Endothelial cell of umbilical vein (primary cell): ENCODE data around the gene CRCP. TPM values are rescaled to one million over a fixed set of nuclear protein-coding genes. Genes with fewer than 3 reads are reported as not detected.

Source experiments
- BruUV-seq: library from RNA; stranded (reverse); fragments of 400-500 nt; replicated peaks from 2 replicates; lab custom pipeline; 2021; lab: Mats Ljungman, UMichigan
- CTCF ChIA-PET: fragments of 300-600, 350-600 bp; sonication (Branson Sonifier 250); formaldehyde crosslinking; loops from one replicate; lab custom pipeline; 2021; ENCODE audit warnings: antibody characterized with exemption, inconsistent platforms; lab: Charles Lee
- POLR2A ChIA-PET: fragments of 300-600, 350-600 bp; sonication (Branson Sonifier 250); formaldehyde crosslinking; loops from one replicate; lab custom pipeline; 2021; ENCODE audit warnings: antibody characterized with exemption, inconsistent platforms; lab: Charles Lee
- DNase-seq: peaks from one replicate; pipeline ENCODE4 v3.0.0-alpha.2; 2011; ENCODE audit warnings: low read depth, low spot score
- FAIRE-seq: peaks from 2 replicates; lab custom pipeline; 2011; peaks lifted over from hg19 to GRCh38; lab: Jason Lieb, UNC
- H2AFZ ChIP-seq: 2 replicates; pipeline ENCODE4 v1.6.0; 2012; ENCODE audit warnings: low read depth, low read length, control low read depth, inconsistent platforms
- H3K27ac ChIP-seq: 2 replicates; pipeline ENCODE4 v1.5.1; 2011; ENCODE audit warnings: low read depth, mild to moderate bottlenecking, control low read depth, low read length, moderate library complexity; ENCODE audit not compliant: insufficient read depth
- H3K27me3 ChIP-seq, 2 experiments: 2 replicates each; pipeline versions ENCODE4 v1.6.0 to v1.6.1; 2011; ENCODE audit warnings: low read length in 2 of 2, mixed read lengths in 1 of 2; ENCODE audit not compliant: control insufficient read depth in 2 of 2, insufficient read depth in 2 of 2
- H3K36me3 ChIP-seq, 2 experiments: 2 replicates in 1 of 2; 3 replicates in 1 of 2; pipeline ENCODE4 v1.5.1; 2011; ENCODE audit warnings: low read length in 2 of 2, mild to moderate bottlenecking in 1 of 2, moderate library complexity in 1 of 2; ENCODE audit not compliant: control insufficient read depth in 2 of 2, insufficient read depth in 2 of 2; ENCODE audit errors: extremely low read depth in 1 of 2
- H3K4me1 ChIP-seq: 3 replicates; pipeline ENCODE4 v1.5.1; 2011; ENCODE audit warnings: mild to moderate bottlenecking, low read length; ENCODE audit not compliant: control insufficient read depth, insufficient read depth; ENCODE audit errors: extremely low read depth
- H3K4me2 ChIP-seq: 2 replicates; pipeline ENCODE4 v1.6.1; 2011; ENCODE audit warnings: low read length, control low read depth, mixed read lengths; ENCODE audit not compliant: insufficient read depth
- H3K4me3 ChIP-seq, 3 experiments: fragments of 200-600 bp in 1 of 3; sonication (generic), shearing (Covaris generic) in 1 of 3; replicated peaks in 1 of 3; 2 replicates each; pipeline ENCODE4 v1.5.1; 2011 to 2016; ENCODE audit warnings: control low read depth in 3 of 3, low read length in 3 of 3, mild to moderate bottlenecking in 2 of 3, inconsistent platforms in 1 of 3, low read depth in 1 of 3, moderate library complexity in 1 of 3; ENCODE audit not compliant: insufficient read depth in 1 of 3
- H3K79me2 ChIP-seq: 2 replicates; pipeline ENCODE4 v1.6.0; 2012; ENCODE audit warnings: low read length, inconsistent platforms; ENCODE audit not compliant: control insufficient read depth, insufficient read depth
- H3K9ac ChIP-seq: replicated peaks from 2 replicates; pipeline ENCODE3; 2011; ENCODE audit warnings: low read length, control low read depth; ENCODE audit not compliant: insufficient read depth; ENCODE audit errors: extremely low read depth
- H3K9me1 ChIP-seq: replicated peaks from 3 replicates; pipeline ENCODE4 v1.6.0; 2011; ENCODE audit warnings: mild to moderate bottlenecking, low read length; ENCODE audit not compliant: control insufficient read depth, insufficient read depth; ENCODE audit errors: extremely low read depth
- H3K9me3 ChIP-seq: replicated peaks from 2 replicates; pipeline ENCODE4 v1.5.1; 2012; ENCODE audit warnings: low read length, inconsistent platforms; ENCODE audit not compliant: control insufficient read depth, insufficient read depth
- H4K20me1 ChIP-seq: replicated peaks from 2 replicates; pipeline ENCODE3; 2011; ENCODE audit warnings: mild to moderate bottlenecking, low read length; ENCODE audit not compliant: control insufficient read depth, insufficient read depth; ENCODE audit errors: extremely low read depth
- FOS ChIP-seq: IDR thresholded peaks from 2 replicates; pipeline ENCODE4 v1.6.1; 2011; ENCODE audit warnings: mild to moderate bottlenecking, low read length, moderate library complexity, borderline replicate concordance; ENCODE audit not compliant: insufficient read depth
- GATA2 ChIP-seq: IDR thresholded peaks from 2 replicates; pipeline ENCODE4 v1.7.0; 2011; ENCODE audit warnings: low read depth, mild to moderate bottlenecking, moderate library complexity, mixed read lengths, low read length; ENCODE audit not compliant: insufficient read length, insufficient read depth
- JUN ChIP-seq: IDR thresholded peaks from 2 replicates; pipeline ENCODE4 v1.6.1; 2011; ENCODE audit warnings: borderline replicate concordance, low read depth; ENCODE audit not compliant: insufficient read length, insufficient read depth
- MYC ChIP-seq: IDR thresholded peaks from one replicate; pipeline ENCODE4 v1.6.1; 2011; ENCODE audit warnings: mild to moderate bottlenecking, low read depth, low read length
- POLR2A ChIP-seq: IDR thresholded peaks from 2 replicates; pipeline ENCODE4 v1.6.1; 2012; ENCODE audit warnings: low read depth, mild to moderate bottlenecking, control low read depth, low read length
- POLR2AphosphoS5 ChIP-seq: IDR thresholded peaks from 2 replicates; pipeline ENCODE4 v1.6.1; 2012; ENCODE audit warnings: low read depth, mild to moderate bottlenecking, control low read depth, low read length, moderate library complexity; ENCODE audit not compliant: insufficient read depth
- dilution Hi-C: fragments of 300-500 bp; cut with MboI; formaldehyde crosslinking; loops from one replicate; pipeline ENCODE4 v1.15.0; 2019; ENCODE audit warnings: low sequenced_read_pairs; ENCODE audit not compliant: extremely low pct_ligation_motif_present
- intact Hi-C: fragments of 100-400 bp; cut with micrococcal nuclease; formaldehyde crosslinking; loops from one replicate; pipeline ENCODE4 v1.10.0; 2022
- polyA plus RNA-seq, 4 experiments: library from polyadenylated mRNA; depleted of rRNA in 3 of 4; stranded (reverse) in 3 of 4; unstranded in 1 of 4; fragments of >200 nt; gene quantifications; 2 replicates each; pipeline versions ENCODE4 v1.2.1 to v1.2.3, GENCODE V29; 2011 to 2012; ENCODE audit warnings: missing spikeins in 1 of 4
- total RNA-seq: library from RNA; stranded (reverse); gene quantifications from 2 replicates; pipeline ENCODE4 v1.2.3, GENCODE V29; 2021
- TF ChIP-seq, protein P1 (sequence below), 2 donors: IDR thresholded peaks; 1 replicate in 1 of 2; 2 replicates in 1 of 2; pipeline ENCODE4 v1.5.1; 2011; ENCODE audit warnings: low read length in 2 of 2, mild to moderate bottlenecking in 2 of 2, moderate library complexity in 2 of 2, control low read depth in 1 of 2, inconsistent platforms in 1 of 2, low read depth in 1 of 2; ENCODE audit not compliant: insufficient read depth in 1 of 2; ENCODE audit errors: extremely low read depth in 1 of 2
- TF ChIP-seq, protein P2 (sequence below): IDR thresholded peaks from 2 replicates; pipeline ENCODE4 v1.6.1; 2011; ENCODE audit not compliant: insufficient read depth, insufficient read length

Gene CRCP
- total and polyA plus RNA-seq, 2 donors (not counting 3 experiments of a cell fraction or from before 2014, with no cell fraction given), result 14.2 to 29.7 TPM

DNA sequence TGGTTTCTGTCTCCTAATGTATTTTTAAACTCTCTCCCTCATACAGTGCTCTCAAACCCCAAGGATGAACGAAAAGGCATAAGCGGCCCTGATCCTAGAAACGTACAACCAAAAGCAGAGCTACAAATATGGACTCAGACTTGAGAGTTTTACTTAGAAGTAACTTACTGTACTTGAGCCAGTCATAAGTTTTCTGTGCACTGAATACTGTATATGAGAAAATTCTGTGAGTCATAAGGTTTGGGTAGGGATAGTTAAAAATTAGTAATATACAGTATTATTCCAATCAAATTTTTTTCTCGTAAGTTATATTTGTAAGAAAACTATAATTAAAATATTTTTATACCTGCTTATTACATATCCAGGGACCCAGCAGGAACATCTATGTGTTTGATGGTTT lies 44.9 kb upstream of the CRCP start:
- no peak overlapping the region for H3K27ac ChIP-seq
- intact Hi-C loops (no loop called here), dilution Hi-C loops (no loop called here)
- no peaks in the 10 kb centered on the region for H3K4me1 ChIP-seq
- no peaks in the 10 kb centered on the region for H4K20me1 ChIP-seq
- no TSS peak for BruUV-seq
- DNase-seq, result no peak
- H3K9me3 ChIP-seq, result no peaks in the 10 kb centered on the region
- no peaks in the 10 kb centered on the region for H3K79me2 ChIP-seq
- no peak overlapping the region for H2AFZ ChIP-seq
- TF ChIP-seq FOS (no peak), GATA2 (no peak), POLR2A (no peak), MYC (no peak), POLR2AphosphoS5 (no peak), JUN (no peak)
- TF ChIP-seq, protein P1, sequence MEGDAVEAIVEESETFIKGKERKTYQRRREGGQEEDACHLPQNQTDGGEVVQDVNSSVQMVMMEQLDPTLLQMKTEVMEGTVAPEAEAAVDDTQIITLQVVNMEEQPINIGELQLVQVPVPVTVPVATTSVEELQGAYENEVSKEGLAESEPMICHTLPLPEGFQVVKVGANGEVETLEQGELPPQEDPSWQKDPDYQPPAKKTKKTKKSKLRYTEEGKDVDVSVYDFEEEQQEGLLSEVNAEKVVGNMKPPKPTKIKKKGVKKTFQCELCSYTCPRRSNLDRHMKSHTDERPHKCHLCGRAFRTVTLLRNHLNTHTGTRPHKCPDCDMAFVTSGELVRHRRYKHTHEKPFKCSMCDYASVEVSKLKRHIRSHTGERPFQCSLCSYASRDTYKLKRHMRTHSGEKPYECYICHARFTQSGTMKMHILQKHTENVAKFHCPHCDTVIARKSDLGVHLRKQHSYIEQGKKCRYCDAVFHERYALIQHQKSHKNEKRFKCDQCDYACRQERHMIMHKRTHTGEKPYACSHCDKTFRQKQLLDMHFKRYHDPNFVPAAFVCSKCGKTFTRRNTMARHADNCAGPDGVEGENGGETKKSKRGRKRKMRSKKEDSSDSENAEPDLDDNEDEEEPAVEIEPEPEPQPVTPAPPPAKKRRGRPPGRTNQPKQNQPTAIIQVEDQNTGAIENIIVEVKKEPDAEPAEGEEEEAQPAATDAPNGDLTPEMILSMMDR (IDR thresholded peaks at IDR 0.05; ENCODE audit: extremely low read depth in 1 of 2, insufficient read depth in 1 of 2, low read depth in 1 of 2, low read length in 2 of 2), result no peak
- TF ChIP-seq, protein P2, sequence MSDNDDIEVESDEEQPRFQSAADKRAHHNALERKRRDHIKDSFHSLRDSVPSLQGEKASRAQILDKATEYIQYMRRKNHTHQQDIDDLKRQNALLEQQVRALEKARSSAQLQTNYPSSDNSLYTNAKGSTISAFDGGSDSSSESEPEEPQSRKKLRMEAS, result no peak
- CTCF ChIA-PET, result interaction anchor here (1.0 kb wide), 1 partner anchor 39 kb away, joined by 3 read pairs; no protein-coding TSS in a partner anchor
- H3K9me1 ChIP-seq, result no peaks in the 10 kb centered on the region
- H3K4me3 ChIP-seq, result no peak overlapping the region
- H3K36me3 ChIP-seq, result no peaks in the 10 kb centered on the region
- H3K9ac ChIP-seq, result no peak overlapping the region
- POLR2A ChIA-PET, result no interaction called here
- H3K27me3 ChIP-seq, result peaks cover 0 to 6% of the 10 kb centered on the region in 2 experiments
- no peak overlapping the region for H3K4me2 ChIP-seq
- no peak for FAIRE-seq
